Renal cortical epithelial cell (primary cell): ENCODE data around the gene ACAD11. TPM values are rescaled to one million over a fixed set of nuclear protein-coding genes. Genes with fewer than 3 reads are reported as not detected.

Experiments used
- DNase-seq: peaks from one replicate; pipeline ENCODE4 v3.0.0-alpha.2; 2011; ENCODE audit warnings: low read depth
- total RNA-seq: library from RNA; depleted of rRNA; stranded (reverse); fragments of >200 nt; gene quantifications from 2 replicates; pipeline ENCODE4 v1.2.3, GENCODE V29; 2014

ACAD11 gene
- total RNA-seq, 1 donor from 2014 or later: 81.0 TPM

DNA sequence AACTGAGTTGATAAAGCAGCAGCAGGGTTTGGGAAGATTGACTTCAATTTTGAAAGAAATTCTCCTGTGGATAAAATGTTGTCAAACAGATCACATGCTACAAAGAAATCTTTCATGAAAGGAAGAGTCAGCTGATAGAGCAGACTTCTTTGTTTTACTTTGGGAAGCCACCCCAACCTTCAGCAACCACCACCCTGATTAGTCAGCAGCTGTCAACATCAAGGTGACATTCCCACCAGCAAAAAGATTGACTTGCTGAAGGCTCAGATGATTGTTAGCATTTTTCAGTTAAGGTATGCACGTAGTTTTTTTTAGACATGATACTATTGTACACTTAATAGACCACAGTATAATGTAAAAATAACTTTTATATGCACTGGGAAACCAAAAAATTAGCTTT is 150.1 kb downstream of the ACAD11 start:
- DNase-seq: no peak

GRCh38 chr3:132509096-132509495 is 150.5 kb downstream of the ACAD11 start:
- no peak for DNase-seq

Other genes starting within 250 kb of the ACAD11 start
- 48.4 and 77.5 TPM in 2 replicates for gene DNAJC13, start 242.3 kb downstream of the ACAD11 start, total RNA-seq
- 0.85 and 0.87 TPM in 2 replicates for gene ACKR4, start 62.5 kb downstream of the ACAD11 start, total RNA-seq
- gene UBA5, start 520 bp upstream of the ACAD11 start, total RNA-seq: 20.3 and 43.2 TPM in 2 replicates
- gene NPHP3, start 62.6 kb upstream of the ACAD11 start, total RNA-seq: 17.7 and 28.0 TPM in 2 replicates